HK-2 (cell line): ENCODE measurements around the gene GYPC.
"Not testable (repeated sequence)": the region's sequence is repeated elsewhere in the genome, so short reads cannot be mapped to it uniquely, and the experiment has no call there.

Experiments
- DNase-seq: peaks from one replicate; pipeline ENCODE4 v3.0.0-alpha.2; 2018; ENCODE audit not compliant: unreplicated experiment

GYPC gene

GRCh38 chr2:126669772-126670171 is 13.8 kb downstream of the GYPC start:
- DNase-seq, result no peak

GRCh38 chr2:126671488-126671887 is 15.5 kb downstream of the GYPC start:
- no peak for DNase-seq

DNA sequence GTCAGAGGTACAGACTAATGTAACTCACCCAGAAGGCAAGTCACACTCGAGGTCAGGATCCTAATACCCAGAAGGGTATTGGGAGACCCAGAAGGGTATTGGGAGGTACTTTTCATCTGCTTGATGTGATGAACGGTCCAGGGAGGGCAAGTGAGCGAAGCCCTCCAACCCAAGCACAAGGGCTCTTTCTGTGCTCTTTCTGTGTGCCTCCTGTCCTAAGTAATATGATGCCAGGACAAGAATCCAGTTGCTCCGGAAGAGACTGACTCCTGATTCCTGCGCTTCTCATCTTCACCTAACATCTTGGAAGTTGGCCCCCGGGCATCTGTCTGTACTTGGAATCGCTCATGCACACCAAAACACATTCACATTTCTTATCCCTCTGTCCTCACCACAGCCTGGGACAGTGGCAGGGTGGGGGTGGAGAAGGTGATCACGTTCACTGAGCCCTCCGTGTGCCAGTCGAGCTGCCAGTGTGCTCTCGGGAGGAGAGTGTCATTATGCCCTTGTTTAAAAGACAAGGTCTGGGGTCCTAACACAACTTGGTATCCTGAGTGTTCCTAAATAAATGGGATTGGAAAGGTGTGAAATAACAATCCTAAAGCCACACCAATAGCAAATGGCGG is 17.1 kb downstream of the GYPC start:
- no peak for DNase-seq

- DNase-seq, result no peak
Measured at GRCh38 chr2:126674075-126674744, 18.3 kb downstream of the GYPC start.

DNA sequence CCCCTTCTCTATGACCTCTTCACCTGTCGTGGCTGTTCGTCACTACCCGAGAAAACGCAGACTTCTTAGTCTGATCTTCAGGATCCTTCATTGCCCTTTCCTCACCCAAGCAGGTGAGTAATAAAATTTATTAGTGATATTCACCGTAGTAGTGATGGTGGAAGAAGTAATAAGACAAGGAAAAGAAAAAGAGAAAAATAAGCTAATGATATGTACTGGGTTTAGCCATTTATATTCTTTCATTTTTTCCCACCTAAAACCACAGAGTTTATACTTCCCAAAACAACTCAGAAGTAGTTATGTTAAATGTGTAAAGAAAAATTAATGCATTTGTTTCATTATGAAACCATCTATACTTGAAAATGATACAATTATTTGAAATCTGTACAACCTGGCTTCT is 19.7 kb downstream of the GYPC start:
- DNase-seq, result no peak

GRCh38 chr2:126676221-126677175 is 20.5 kb downstream of the GYPC start:
- DNase-seq, result no peak

DNA sequence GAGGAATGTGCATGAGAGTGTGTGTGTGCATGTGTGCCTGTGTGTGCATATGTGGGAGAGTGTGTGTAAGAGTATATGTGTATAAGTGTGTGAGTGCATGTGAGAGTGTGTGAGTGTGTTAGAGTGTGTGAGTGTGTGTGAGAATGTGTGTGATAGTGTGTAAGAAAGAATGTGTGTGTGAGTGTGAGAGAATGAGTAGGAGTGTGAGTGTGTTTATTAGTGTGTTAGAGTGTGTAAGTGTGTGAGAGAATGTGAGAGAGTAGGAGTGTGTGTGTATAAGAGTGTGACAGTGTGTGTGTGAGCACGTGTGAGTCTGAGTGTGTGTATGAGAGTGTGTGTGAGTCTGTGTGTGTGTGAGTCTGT is 21.2 kb downstream of the GYPC start:
- no peak for DNase-seq

DNA sequence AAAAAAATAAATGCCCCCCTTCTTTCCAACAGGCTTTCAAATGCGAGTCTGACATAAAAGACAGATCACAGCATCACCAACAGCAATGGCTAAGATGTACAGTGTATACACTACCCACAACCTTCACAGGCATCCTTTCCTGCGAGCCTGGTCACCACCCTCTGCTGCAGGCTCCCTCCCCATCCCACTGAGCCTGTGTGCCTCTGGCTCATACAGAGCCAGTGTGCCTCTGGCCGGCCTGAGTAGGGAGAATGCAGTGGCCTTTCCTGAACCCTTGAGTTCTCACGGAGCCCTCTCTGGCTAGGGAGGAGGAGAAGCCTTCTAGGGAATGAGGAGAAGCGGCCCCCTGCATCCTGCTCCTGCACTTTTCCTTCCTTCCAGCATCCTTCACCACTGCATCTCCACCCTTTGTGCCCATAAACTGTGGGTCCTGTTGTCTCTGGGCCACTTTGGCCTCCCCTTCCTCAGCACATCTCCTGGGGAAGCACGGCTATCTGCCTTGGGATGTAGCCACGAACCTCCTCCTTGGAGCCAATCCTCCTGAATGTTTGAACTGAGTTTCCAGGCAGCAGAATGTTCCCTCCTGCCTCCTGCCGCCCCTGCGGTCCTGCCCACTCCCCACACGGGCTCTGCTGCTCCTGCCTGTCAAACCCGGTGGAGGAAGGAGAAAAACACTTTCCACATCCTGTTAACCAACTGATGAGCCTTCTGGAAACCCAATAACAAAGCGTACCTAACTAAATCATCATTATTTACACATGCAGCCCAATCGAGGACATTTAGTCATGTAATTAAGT is 22.5 kb downstream of the GYPC start:
- DNase-seq, result no peak

DNA sequence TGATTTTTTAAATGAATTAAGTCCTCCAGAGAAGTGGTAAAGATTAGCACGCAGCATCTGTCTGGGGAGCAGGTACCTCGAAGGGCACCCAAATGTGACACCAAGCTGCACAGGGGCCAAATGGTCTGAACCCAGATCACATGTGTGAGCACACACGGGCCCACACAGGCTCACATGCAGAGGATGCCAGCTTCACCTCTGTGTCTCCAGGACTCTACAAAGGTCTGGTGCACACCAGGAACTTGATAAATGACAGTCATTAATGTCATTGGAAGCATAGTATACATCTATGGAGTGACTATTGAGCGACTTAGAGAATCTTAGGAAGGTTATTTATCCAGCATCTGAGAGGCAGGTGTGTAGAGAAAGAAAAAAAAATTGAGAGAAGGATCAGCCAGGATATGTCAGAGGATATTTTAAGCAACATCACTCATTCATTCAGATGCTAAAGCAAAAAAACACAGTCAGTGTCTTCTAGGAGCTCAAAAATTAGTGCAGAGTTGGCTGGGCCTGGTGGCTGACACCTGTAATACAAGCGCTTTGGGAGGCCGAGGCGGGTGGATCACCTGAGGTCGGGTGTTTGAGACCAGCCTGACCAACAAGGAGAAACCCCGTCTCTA is 23.2 kb downstream of the GYPC start:
- no peak for DNase-seq

DNA sequence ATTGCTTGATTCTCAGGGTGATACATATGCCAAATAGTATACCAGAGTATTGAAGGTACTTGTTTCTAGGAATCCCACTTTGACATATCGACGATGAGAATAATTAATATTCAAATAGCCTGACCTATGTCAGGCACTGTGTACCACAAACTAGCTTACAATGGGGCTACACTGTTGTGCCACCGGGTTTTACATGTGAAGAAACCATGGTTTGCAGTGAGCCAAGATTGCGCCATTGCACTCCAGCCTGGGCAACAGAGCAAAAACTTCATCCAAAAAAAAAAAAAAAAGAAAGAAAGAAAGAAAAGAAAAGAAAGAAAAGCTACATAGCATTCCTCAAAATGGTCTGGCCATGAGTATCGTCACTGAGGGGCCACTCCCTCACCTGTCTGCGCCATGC is 25.5 kb downstream of the GYPC start:
- no peak for DNase-seq

DNA sequence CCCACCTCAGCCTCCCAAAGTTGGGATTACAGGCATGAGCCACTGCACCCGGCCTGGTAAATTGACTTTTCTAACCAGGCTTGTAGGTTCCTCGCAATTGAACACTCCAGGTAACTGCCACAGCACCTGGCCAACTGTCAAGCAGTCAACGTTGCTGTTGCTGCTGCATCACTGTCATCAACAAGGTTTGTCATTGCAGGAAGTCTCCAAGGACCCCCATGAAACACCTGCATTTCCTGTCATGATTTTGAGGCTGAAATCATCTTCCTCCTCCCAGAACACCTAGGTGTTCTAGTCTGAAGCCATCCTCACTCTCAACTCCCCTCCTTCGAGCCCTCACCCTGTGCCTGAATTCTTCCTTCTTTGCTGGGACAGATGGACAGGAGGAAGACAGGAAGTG is 29.7 kb downstream of the GYPC start:
- DNase-seq, result no peak

DNA sequence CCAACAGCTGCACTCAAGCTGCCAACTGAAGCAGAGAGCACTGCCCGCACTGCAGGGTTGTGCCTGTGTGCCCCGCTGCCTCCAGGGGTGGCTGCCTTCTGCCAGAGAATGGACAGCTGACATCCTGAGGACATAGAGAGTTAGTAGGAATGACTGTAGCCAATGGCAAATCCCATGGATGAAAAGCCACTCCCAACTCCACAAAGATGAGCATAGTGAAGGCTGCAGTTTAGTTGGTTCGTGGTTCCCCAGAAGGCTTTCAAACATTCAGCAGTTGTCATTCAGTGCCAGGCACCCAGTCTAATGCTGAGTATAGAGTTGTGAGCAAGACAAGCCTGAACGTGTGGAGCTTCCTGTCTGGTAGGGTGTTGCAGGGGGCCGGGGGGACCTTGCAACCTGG is 30.3 kb downstream of the GYPC start:
- DNase-seq, result no peak

- no peak for DNase-seq
Measured at GRCh38 chr2:126686841-126687485, 31.0 kb downstream of the GYPC start.

DNA sequence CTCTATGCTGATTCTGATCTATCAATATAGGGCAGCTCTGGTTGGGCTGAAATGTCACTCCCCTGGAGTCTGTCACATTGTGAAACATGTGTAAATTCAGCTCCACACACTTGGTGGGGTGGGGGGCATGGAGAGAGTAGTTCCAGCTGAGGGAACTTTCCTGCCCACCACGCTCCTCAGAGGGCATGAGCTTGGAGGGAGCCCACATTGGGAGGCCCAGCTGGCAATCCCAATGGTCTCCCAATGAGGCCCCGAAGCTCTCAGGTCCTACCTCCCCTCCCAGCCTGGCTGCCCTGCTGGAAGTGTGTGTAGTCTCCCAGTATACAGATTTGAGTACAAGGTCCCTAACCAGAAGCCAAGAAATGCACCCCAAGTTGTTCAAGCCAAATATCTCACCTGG is 31.5 kb downstream of the GYPC start:
- no peak for DNase-seq

GRCh38 chr2:126688594-126688993 is 32.6 kb downstream of the GYPC start:
- DNase-seq, result not testable (repeated sequence)

DNA sequence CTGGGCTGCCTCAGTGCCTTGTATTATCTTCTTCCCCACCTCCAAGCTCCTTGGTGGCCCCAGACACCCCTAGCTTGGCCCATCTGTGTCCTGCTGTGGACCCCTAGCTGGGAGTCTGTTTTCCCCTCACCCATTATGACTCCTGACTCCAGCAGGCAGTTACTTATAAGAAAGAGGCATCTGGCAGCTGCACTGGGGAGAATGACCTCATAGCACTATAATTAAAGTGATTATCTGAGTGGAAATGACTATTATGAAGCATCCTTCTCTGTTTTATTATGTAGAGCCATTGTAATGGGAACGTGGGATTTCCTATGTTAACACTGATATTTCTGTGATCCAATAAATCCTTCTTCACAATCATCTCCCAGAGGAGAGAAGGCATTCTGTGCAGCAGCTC is 36.3 kb downstream of the GYPC start:
- DNase-seq, result not testable (repeated sequence)

GRCh38 chr2:126692934-126693592 is 37.1 kb downstream of the GYPC start:
- DNase-seq, result not testable (repeated sequence)

GRCh38 chr2:126696644-126697520 is 40.9 kb downstream of the GYPC start:
- DNase-seq, result no peak

- no peak for DNase-seq
Measured at GRCh38 chr2:126698376-126698775, 42.4 kb downstream of the GYPC start.
